MCF 10A (cell line): Measurements from ENCODE around the gene TRERF1. TPM values are rescaled to one million over a fixed set of nuclear protein-coding genes. Genes with fewer than 3 reads are reported as not detected.

ENCODE experiments used
- BruUV-seq: library from RNA; stranded (reverse); fragments of 400-500 nt; replicated peaks from 2 replicates; lab custom pipeline; 2021; lab: Mats Ljungman, UMichigan
- CTCF ChIA-PET: fragments of 300-600 bp; sonication (Branson Sonifier 250); formaldehyde crosslinking; extraction: SDS; loops from one replicate; lab custom pipeline; 2021; ENCODE audit warnings: antibody characterized with exemption, inconsistent platforms; lab: Yijun Ruan, JAX
- POLR2A ChIA-PET: fragments of 300-600, 350-650 bp; sonication (Branson Sonifier 250); formaldehyde crosslinking; extraction: SDS; loops from one replicate; lab custom pipeline; 2020; ENCODE audit warnings: antibody characterized with exemption, inconsistent platforms; lab: Yijun Ruan, JAX
- DNase-seq: peaks from one replicate; pipeline ENCODE4 v3.0.0-alpha.2; 2018; ENCODE audit not compliant: unreplicated experiment
- H3K27ac Mint-ChIP-seq: one replicate; pipeline ENCODE4 v1.8.0; 2022; ENCODE audit warnings: mild to moderate bottlenecking, low read depth, mixed read lengths; ENCODE audit not compliant: unreplicated experiment
- H3K27me3 Mint-ChIP-seq: one replicate; pipeline ENCODE4 v1.8.0; 2022; ENCODE audit warnings: mixed read lengths; ENCODE audit not compliant: insufficient read depth, unreplicated experiment
- H3K36me3 Mint-ChIP-seq: one replicate; pipeline ENCODE4 v1.8.0; 2022; ENCODE audit warnings: mild to moderate bottlenecking, moderate library complexity, mixed read lengths; ENCODE audit not compliant: insufficient read depth, unreplicated experiment
- H3K4me1 Mint-ChIP-seq: one replicate; pipeline ENCODE4 v1.8.0; 2022; ENCODE audit warnings: mixed read lengths; ENCODE audit not compliant: insufficient read depth, unreplicated experiment
- H3K4me3 Mint-ChIP-seq: one replicate; pipeline ENCODE4 v1.8.0; 2022; ENCODE audit warnings: mild to moderate bottlenecking, moderate library complexity, mixed read lengths; ENCODE audit not compliant: unreplicated experiment
- H3K9me3 Mint-ChIP-seq: one replicate; pipeline ENCODE4 v1.8.0; 2022; ENCODE audit warnings: mixed read lengths; ENCODE audit not compliant: unreplicated experiment
- intact Hi-C: fragments of 100-400 bp; cut with micrococcal nuclease; formaldehyde crosslinking; loops from 2 replicates; pipeline ENCODE4 v1.14.1; 2022
- total RNA-seq: library from RNA; stranded (reverse); gene quantifications from 2 replicates; pipeline ENCODE4 v1.2.3, GENCODE V29; 2022
- TF ChIP-seq, protein P1 (sequence below): fragments of 200-600 bp; IDR thresholded peaks from one replicate; pipeline ENCODE4 v1.8.0; 2022; ENCODE audit warnings: antibody characterized with exemption, mild to moderate bottlenecking; ENCODE audit not compliant: unreplicated experiment

TRERF1 gene
- total RNA-seq, 1 experiment from 2014 or later: 9.4 TPM

GRCh38 chr6:42462474-42462972 lies 10.8 kb upstream of the TRERF1 start:
- DNase-seq: no peak
- ChIA-PET CTCF (no interaction called here), POLR2A (no interaction called here)
- intact Hi-C loops: no loop called here
- Mint-ChIP-seq H3K9me3 (peaks cover 7% of the 10 kb centered on the region), H3K4me1 (no peaks in the 10 kb centered on the region), H3K27me3 (no peaks in the 10 kb centered on the region), H3K4me3 (no peak overlapping the region), H3K36me3 (no peaks in the 10 kb centered on the region), H3K27ac (no peak overlapping the region)
- BruUV-seq: no TSS peak
- TF ChIP-seq, protein P1, sequence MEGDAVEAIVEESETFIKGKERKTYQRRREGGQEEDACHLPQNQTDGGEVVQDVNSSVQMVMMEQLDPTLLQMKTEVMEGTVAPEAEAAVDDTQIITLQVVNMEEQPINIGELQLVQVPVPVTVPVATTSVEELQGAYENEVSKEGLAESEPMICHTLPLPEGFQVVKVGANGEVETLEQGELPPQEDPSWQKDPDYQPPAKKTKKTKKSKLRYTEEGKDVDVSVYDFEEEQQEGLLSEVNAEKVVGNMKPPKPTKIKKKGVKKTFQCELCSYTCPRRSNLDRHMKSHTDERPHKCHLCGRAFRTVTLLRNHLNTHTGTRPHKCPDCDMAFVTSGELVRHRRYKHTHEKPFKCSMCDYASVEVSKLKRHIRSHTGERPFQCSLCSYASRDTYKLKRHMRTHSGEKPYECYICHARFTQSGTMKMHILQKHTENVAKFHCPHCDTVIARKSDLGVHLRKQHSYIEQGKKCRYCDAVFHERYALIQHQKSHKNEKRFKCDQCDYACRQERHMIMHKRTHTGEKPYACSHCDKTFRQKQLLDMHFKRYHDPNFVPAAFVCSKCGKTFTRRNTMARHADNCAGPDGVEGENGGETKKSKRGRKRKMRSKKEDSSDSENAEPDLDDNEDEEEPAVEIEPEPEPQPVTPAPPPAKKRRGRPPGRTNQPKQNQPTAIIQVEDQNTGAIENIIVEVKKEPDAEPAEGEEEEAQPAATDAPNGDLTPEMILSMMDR: no peak

GRCh38 chr6:42460883-42461282 lies 9.2 kb upstream of the TRERF1 start:
- H3K27me3 Mint-ChIP-seq: no peaks in the 10 kb centered on the region
- POLR2A ChIA-PET: no interaction called here
- H3K4me3 Mint-ChIP-seq: no peak overlapping the region
- H3K4me1 Mint-ChIP-seq: no peaks in the 10 kb centered on the region
- no peak for DNase-seq
- TF ChIP-seq, protein P1: no peak
- no peak overlapping the region for H3K27ac Mint-ChIP-seq
- H3K9me3 Mint-ChIP-seq: peaks cover 7% of the 10 kb centered on the region
- no TSS peak for BruUV-seq
- H3K36me3 Mint-ChIP-seq: no peaks in the 10 kb centered on the region
- CTCF ChIA-PET: no interaction called here
- intact Hi-C loops: no loop called here

DNA sequence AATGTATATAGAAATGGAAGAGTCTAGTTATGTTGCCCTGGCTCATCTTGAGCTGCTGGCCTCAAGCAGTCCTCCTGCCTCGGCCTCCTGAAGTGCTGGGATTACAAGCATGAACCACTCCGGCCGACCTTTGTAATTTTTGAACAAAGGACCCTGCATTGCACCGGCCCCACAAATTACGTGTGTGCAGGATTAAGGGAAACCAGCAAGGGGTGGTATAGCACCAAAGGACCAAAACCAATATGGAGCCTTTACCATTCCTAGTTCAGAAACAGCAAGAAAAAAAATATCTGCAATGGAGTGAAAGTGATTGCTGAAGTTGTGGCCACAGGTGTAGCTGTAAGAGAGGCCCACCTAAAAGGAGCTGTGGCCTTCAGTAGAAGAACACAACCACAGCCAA lies 8.2 kb upstream of the TRERF1 start:
- POLR2A ChIA-PET: interaction anchor here (0.6 to 1.6 kb wide), 2 partner anchors 9 to 234 kb away, joined by 3 to 5 read pairs; no protein-coding TSS in a partner anchor
- no peak for DNase-seq
- H3K27me3 Mint-ChIP-seq: no peaks in the 10 kb centered on the region

DNA sequence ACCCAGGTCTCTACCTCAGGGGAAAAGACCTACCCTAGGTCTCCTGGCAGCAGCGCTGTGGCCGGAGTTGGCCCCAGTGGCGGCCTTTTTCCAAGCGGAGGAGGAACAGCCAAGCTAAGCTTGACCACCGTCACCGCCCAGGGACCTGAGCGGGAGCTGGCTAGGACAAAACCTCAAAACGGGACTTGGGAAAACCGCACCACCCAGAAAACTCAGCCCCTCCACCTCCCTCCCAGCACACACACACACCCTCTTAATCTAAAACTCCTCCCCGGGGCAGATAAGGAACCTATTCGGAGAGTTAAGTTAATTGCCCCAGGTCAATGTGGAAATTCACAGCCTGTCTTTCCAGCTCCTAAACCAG lies 2.7 kb upstream of the TRERF1 start:
- H3K27ac Mint-ChIP-seq: peak overlapping the region; percentile 76
- CTCF ChIA-PET: interaction anchor here (0.8 to 3.4 kb wide), 3 partner anchors 51 to 77 kb away, joined by 4 to 17 read pairs (median 14); no protein-coding TSS in a partner anchor
- no peaks in the 10 kb centered on the region for H3K27me3 Mint-ChIP-seq
- POLR2A ChIA-PET: interaction anchor here (0.6 to 9.7 kb wide), 4 partner anchors 50 to 237 kb away, joined by 3 to 227 read pairs (median 5); no protein-coding TSS in a partner anchor
- H3K4me3 Mint-ChIP-seq: peak overlapping the region; percentile 91
- H3K9me3 Mint-ChIP-seq: no peaks in the 10 kb centered on the region
- intact Hi-C loops: loop anchor here (5.0 kb wide), 2 partner anchors 177 to 217 kb away; no protein-coding TSS in a partner anchor
- BruUV-seq: no TSS peak
- H3K4me1 Mint-ChIP-seq: peaks cover 20% of the 10 kb centered on the region
- TF ChIP-seq, protein P1: no peak
- no peak for DNase-seq
- H3K36me3 Mint-ChIP-seq: no peaks in the 10 kb centered on the region

More for the DNA sequence above, 8.2 kb upstream of the TRERF1 start:
- Mint-ChIP-seq H3K4me1 (no peaks in the 10 kb centered on the region), H3K36me3 (no peaks in the 10 kb centered on the region), H3K4me3 (no peak overlapping the region), H3K9me3 (no peaks in the 10 kb centered on the region), H3K27ac (no peak overlapping the region)
- TF ChIP-seq, protein P1: no peak
- BruUV-seq: no TSS peak
- CTCF ChIA-PET: interaction anchor here (0.6 to 1.2 kb wide), 2 partner anchors 233 to 235 kb away, joined by 3 read pairs; no protein-coding TSS in a partner anchor
- intact Hi-C loops: no loop called here
